ENCODE measurements around the gene PDCD1LG2.
A peak's percentile ranks its signal among the peaks of the same experiment; 100 is the strongest.
"Not testable (repeated sequence)": the region's sequence is repeated elsewhere in the genome, so short reads cannot be mapped to it uniquely, and the experiment has no call there.

Gene PDCD1LG2

GRCh38 chr9:5510360-5510931 is at the start of gene PDCD1LG2:
Gene PDCD1LG2 (plus strand): TSS chr9:5510531. CDS start chr9:5522547, 12,016 bp downstream.
- DNase-seq = peak; percentile 86

DNA sequence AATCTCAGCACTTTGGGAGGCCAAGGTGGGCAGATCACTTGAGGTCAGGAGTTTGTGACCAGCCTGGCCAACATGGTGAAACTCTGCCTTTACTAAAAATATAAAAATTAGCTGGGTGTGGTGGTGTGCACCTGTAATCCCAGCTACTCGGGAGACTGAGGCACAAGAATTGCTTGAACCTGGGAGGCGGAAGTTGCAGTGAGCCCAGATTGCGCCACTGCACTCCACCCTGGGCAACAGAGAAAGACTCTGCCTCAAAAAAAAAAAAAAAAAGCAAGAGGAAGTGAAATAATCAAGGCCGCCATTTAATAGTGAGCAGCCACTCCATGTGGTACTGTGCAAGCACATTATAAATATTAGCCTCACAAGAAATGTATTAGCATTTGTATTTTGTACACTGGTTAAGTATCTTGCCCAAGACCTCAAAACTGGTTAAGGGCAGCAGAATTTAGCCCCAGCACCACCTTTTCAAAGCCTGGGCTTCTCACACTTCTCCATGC is 45.5 kb upstream of the PDCD1LG2 start:
- not testable (repeated sequence) for DNase-seq

GRCh38 chr9:5466005-5466404 is 44.3 kb upstream of the PDCD1LG2 start:
- DNase-seq = no peak

GRCh38 chr9:5466766-5467165 is 43.6 kb upstream of the PDCD1LG2 start:
- no peak for DNase-seq

GRCh38 chr9:5468850-5469249 is 41.5 kb upstream of the PDCD1LG2 start:
- no peak for DNase-seq

GRCh38 chr9:5470122-5470521 is 40.2 kb upstream of the PDCD1LG2 start:
- no peak for DNase-seq

DNA sequence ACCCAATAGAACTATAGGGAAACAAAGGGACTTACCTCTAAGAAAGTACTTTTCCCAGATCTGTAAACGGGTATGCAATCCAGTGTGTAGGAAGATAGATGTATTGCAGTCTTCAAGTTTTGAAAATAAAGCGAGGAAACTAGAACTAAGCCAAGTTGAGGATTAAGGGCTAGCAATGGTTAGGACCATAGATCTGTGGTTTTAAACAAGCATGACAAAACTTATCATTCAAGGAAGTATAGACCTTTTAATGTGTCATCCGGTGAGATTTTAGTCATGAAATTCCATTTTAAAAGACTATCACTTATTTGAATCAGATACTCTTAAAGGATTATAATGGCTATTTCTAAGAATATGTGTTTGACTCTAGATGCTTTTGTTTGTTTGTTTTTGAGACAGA is 39.5 kb upstream of the PDCD1LG2 start:
- no peak for DNase-seq

- DNase-seq = not testable (repeated sequence)
Observed at GRCh38 chr9:5475611-5476010, 34.7 kb upstream of the PDCD1LG2 start.

GRCh38 chr9:5478206-5478605 is 32.1 kb upstream of the PDCD1LG2 start:
- DNase-seq = no peak

DNA sequence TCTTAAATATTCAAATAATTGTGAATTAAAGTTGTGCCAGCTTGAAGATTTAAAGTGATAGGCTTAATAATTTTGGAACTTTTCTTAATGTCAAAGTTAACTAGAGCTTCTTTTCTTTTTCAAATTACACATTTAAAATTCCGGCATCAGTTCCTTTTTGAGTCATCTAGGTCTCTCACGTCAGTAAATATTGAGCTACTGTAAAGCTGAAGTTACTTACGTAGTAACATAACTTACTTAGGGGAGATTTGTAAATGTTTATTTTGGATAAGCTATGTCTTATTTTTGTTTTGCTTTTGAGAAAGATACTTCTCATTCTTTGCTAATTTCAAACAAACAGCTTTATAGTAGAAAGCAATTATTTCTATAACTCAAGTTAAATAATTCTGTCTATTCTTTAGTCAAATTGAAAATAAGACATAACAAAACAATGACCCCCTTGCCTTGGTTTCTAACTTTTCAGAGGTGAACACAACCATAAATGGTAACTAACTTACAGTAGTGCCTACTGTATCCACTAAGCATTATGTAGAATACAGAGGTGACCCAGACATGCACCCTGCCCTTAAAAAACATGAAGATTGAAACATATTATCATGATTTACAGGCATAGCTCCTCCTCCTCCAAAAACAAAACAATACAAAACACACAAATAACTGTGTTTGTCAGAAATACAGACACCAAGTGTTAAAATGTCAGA is 30.2 kb upstream of the PDCD1LG2 start:
- no peak for DNase-seq

DNA sequence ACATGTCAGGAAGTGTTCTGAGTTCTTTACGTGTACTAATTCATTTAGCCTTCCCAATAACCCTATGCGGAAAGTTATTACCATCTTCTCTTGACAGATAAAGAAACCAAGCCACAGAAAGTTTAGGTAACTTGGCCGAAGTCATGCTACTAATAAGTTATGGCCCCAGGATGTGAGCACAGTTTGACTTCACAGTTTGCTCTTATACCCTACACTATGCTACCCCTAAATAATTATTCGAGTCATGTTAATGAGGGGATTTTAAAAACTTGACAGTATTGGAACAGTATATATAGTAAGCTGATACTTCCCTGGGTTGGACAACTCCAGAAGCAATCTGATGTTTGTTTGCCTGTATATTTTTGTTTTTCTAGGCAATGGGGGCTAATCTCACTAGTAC is 29.4 kb upstream of the PDCD1LG2 start:
- DNase-seq = no peak

DNA sequence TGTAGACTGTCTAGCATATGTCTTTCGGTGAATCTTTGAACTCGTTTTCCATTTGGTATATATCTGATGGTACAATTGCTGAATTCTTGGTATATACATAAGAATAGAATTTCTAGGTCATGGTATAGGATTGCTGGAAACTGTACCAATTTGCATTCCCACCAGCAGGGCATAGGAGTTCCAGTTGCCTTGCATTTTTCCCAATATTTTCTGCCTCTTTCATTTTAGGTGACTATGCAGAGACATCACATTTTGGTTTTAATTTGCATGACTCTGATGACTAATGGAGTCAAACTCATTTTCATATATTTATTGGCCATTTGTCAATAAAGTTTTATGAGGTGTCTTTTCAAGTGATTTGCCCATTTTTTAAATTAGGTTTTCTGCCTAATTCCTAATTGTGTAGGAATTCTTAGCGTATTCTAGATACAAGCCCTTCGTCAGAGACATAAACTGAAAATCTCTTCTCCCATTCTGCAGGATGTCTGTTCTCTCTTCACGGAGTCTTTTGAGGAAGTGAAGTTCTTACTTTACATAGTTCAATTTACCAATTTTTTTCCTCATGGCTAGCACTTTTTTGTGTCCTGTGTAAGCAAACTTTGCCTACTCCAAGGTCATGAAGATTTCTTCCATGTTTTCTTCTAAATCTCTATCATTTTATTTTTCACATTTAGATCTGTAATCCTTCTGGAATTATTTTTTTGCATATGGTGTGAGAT is 28.9 kb upstream of the PDCD1LG2 start:
- DNase-seq = no peak

GRCh38 chr9:5482194-5482593 is 28.1 kb upstream of the PDCD1LG2 start:
- no peak for DNase-seq

DNA sequence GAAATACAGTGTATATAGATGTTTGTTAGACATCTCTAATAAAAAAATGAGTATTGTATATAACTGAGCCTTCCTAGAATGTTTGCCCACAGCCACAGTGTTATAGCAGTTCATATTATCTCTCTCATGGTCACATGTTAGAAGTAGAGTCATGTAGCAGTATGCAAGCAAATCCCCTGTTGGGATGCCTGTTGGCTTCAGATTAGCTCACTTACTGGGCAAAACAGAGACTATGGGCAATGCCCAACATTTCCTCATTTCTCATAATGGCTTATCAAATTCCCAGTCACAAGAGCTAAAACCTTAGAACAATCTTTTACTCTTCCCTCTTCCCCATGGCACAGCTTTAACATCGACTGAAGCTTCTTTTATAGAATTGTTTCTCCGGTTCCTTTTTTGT is 27.0 kb upstream of the PDCD1LG2 start:
- DNase-seq = no peak

DNA sequence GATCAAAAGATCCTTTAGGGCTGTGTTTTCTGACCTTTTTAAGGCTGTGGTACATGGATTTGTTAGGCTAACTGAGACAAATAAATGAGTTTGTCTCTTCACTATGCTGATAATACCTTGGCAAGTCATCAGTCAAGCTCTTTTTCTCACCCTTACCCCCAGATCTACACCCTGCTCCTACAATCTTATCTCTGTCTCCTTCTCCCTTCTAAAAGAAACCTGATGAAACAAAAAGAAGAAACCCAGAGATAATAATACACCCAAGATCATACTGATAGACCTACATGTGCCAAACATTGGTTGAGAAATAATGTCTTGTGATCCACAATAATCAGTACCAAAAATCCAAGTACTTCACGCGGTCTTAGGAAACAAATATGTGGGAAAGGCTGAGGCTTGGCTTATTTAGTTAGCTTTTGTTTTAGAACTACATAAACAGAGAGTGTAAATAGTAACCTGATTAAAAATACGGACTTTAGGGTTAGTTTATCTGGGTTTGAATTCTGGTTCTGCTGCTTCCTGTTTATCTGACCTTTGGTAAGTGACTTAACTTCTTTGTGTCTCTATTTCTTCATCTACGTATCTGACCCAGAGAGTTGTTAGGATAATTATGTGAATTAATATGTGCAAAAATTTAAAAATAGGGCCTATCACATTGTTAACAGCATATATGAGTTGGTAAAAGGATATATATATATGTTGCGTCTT is 24.8 kb upstream of the PDCD1LG2 start:
- DNase-seq = no peak

DNA sequence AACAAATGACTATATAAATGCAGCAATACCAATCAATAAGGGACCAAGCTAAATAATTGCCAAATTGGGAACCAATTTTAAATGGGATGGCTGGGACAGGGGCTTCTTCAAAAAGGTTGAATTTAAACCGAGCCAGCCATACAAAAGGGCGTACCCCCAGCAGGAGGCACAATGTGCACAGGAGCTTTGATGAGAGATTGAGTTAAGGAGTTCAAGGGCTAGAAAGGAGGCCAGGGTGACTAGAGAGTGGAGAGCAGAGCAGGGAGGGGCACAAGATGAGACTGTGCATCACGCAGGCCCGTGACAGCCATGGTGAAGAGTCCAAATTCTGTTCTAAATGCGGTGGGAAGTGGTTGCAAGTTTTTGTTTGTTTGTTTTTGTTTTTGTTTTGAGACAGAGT is 23.3 kb upstream of the PDCD1LG2 start:
- no peak for DNase-seq

DNA sequence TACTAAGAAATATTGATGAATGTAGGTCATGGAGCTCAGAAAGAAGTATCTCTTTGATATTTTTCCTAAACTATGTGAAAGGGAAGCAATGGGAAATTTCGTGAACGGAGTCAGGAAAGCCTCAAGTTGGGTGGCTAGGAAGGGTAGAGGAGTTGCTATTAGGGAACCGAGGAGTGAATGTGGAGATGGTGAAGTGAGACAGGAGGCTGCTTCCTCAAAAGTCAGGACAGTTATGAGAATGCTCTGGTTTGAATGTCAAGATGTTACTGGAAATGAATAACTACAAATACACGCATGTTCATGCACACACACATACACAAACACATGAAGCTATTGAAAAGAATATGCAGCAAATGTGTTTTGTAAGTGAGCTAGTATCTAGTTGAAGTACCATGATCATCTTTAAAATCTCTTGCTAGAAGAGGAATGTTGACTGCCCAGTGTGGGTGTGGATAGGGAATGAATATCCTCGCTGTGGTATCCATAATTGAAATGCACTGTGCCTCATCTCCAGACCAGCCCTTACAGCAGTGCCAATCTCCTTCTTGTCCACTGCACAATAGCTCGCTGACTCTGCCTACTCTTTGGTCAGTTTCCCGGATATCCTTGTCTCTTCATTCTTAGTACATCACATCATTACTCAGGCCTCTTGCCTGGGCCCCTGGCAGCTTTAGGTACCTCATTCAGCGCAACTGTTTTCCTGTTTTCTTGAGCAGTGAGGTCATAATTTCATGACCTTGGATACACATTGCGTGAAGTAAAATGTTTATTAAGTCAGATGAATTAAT is 21.9 kb upstream of the PDCD1LG2 start:
- DNase-seq = no peak

- DNase-seq = no peak
Observed at GRCh38 chr9:5489630-5490490, 20.5 kb upstream of the PDCD1LG2 start.

- no peak for DNase-seq
Observed at GRCh38 chr9:5492965-5493678, 17.2 kb upstream of the PDCD1LG2 start.

DNA sequence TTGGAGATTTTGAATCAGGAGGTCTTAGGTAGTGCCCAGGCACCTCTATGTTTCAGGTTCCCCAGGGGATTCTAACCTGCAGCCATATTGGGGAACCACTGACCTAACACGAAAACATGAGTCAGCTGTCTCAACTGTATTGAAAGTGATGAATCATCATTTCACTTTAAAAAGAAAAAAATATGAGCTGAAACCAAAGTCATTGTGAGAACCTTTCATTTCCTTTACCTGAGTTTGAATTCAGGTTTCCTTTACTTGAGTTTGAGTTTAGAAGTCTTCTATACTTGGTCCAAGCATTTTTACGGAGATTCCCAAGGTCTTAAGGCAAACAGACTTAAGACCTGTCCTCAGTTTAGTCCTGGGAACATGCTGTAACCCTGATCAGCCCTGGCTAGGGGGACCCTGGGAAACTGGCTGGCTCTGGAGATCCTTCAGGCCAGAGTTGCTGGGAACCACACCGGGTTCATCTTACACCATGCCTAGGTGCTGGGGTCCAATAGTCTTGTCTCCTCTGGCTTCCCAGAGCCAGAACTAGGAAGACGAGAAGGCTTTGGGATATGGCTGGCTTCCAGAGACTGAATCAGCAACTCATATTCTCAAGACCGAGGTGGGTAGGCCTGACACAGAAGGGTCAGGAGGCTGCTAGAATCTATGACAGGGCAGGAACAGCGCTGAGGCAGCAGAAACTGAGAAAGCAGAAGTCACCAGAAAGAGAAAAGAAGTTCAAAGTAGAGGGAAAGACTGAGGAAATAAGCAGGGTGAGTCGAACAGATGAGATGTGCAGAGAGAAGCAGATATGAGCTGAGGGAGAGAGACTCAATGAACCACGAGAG is 16.4 kb upstream of the PDCD1LG2 start:
- peak; percentile 90 for DNase-seq

All from fibroblast of upper back skin (primary cell).